Stimulated activated CD4-positive, alpha-beta T cell treated with anti-CD3 and anti-CD28 coated beads, Interleukin-15, amount 100 ng/mL, for 24 hours (primary cell): ENCODE results near the gene HYKK.
"Not testable (repeated sequence)": the region's sequence is repeated elsewhere in the genome, so short reads cannot be mapped to it uniquely, and the experiment has no call there.

Experiments
- DNase-seq: peaks from one replicate; pipeline ENCODE4 v3.0.0-alpha.2; 2020

Gene HYKK

GRCh38 chr15:78540871-78541743 is 33.7 kb downstream of the HYKK start:
- DNase-seq: peak; percentile 27

GRCh38 chr15:78541744-78542034 is 34.3 kb downstream of the HYKK start:
- DNase-seq: no peak

- no peak for DNase-seq
Measured at GRCh38 chr15:78542647-78543046, 35.3 kb downstream of the HYKK start.

DNA sequence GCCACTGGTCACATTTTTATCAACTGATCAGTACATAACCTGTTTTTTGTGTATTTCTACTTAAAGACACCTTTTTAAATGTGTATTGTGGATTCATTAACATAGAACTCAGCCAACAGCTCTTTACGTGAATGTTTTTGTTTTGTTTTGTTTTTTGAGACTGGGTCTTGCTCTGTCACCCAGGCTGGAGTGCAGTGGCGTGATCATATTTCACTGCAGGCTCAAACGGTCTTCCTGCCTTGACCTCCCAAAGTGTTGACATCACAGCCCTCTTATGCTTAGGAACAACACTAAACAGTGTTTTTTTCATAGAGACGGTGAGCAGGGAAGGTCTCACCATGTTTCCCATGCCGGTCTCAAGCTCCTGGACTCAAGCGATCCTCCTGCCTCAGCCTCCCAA is 42.8 kb downstream of the HYKK start:
- no peak for DNase-seq

GRCh38 chr15:78550815-78551214 is 43.4 kb downstream of the HYKK start:
- DNase-seq: no peak

GRCh38 chr15:78551902-78552301 is 44.5 kb downstream of the HYKK start:
- DNase-seq: no peak

GRCh38 chr15:78552597-78552996 is 45.2 kb downstream of the HYKK start:
- no peak for DNase-seq

DNA sequence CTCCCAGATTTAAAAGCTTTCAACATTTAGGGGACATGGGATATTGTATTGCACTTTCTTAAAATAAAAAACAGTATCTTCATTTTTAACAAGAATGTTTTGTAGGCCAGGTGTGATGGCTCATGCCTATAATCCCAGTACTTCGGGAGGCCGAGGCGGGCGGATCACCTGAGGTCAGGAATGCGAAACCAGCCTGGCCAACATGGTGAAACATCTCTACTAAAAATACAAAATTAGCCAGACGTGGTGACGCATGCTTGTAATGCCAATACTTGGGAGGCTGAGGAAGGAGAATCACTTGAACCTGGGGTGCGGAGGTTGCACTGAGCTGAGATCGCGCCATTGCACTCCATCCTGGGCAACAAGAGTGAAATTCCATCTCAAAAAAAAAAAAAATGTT is 52.8 kb downstream of the HYKK start:
- not testable (repeated sequence) for DNase-seq

DNA sequence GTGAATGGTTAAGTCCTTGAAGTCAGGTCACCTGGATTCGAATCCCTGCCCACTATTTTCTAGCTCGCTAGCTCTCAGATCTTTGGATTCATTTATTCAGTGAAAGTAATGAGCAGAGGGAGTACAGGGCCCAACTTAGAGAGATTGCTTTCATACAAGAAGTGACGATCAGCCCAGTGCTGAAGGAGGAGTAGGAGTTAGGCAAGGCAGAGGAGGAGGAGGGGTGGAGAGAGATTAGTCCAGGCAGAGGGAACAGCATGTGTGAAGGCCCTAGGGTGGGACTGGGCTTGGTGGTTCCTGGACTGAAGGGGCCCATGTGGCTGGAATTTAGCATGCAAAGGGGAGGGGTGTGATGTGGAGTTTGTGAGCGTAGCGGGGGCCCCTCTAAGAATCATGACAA is 54.1 kb downstream of the HYKK start:
- DNase-seq: no peak

GRCh38 chr15:78563092-78563491 is 55.7 kb downstream of the HYKK start:
- no peak for DNase-seq

DNA sequence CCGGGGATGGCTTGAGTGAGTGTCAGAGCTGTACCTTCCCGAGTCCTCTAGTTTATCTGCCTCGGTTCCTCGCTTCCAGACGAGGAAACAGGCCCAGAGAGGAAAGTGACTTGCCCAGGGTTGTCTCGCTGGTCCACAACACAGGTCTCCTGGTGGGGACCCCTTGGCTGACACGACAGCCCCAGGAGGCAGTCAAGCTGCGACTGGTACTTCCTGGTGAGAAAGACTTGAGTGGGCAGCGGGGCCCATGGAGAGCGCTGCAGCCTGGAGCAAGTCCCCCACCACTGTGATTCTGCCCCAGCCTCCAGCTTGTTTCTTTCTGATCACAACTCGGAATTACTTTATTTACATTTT is 57.3 kb downstream of the HYKK start:
- DNase-seq: no peak

- peak; percentile 96 for DNase-seq
Measured at GRCh38 chr15:78565097-78565950, 57.9 kb downstream of the HYKK start, which contains the start of gene CHRNA5. Gene CHRNA5 (plus strand): TSS chr15:78565520. CDS start chr15:78565720, 200 bp downstream.

GRCh38 chr15:78565951-78566774 is 58.8 kb downstream of the HYKK start:
- DNase-seq: peak; percentile 15

DNA sequence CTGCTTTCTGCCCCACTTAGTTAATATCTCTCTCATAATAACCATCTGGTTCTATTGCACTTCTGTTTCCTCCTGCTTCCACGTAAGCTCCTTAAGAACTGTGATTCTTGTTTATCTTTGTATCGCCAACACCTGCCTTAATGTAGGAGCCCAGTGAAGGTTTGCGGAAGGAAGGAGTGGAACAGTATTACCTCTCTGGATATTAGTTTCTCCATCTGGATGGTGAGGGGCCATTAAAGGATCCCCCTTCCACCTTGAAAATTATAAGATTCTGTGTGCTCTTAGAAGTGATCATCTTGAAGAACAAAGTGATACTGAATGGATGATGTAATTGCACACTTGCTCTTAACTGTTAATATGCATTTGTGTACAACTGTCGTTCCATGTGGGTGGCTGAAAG is 60.2 kb downstream of the HYKK start:
- DNase-seq: no peak

- no peak for DNase-seq
Measured at GRCh38 chr15:78570710-78571109, 63.3 kb downstream of the HYKK start.

GRCh38 chr15:78571382-78571781 is 64.0 kb downstream of the HYKK start:
- no peak for DNase-seq

DNA sequence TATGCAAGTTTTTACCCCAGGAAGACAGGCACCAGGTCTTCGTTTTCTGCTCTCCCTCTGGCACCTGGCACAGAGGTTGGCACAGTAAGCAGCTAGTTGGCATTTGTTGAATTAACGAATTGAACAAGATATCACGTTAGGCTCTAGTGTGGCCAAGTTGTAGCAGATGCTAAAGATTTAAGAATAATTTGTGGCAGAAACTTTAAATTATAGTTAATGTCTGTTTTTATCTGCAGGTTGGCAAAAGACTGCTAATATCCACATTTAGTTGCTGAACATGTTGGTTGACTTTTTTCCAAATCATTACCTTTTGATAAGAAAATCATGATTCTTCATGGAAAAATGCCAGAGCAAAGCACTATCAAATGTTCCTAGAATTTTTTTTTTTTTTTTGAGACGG is 66.0 kb downstream of the HYKK start:
- DNase-seq: no peak

DNA sequence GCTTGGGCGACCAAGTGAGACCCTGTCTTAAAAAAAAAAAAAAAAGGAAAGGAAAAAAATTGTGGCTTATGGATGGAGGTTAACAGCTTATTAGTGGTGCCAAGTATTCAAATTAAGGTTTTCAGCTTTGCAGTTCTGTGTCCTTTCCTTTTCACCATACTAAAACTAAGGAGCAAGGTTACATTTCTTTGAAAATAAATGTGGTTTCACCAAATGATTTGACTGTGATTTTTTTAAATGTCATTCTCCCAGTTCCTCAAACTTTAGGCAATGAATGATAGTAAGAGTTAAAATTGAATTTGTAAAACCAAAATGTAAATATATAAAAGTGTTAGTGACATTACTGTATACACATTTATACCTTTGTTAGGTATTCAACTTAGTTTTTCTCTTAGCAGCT is 67.6 kb downstream of the HYKK start:
- DNase-seq: no peak
